NCI-H1417 treated with DMSO at 0.1 percent for 48 hours (cell line): ENCODE data around the gene ANGEL2.
A peak's percentile ranks its signal among the peaks of the same experiment; 100 is the strongest.
"Not testable (repeated sequence)": the region's sequence is repeated elsewhere in the genome, so short reads cannot be mapped to it uniquely, and the experiment has no call there.

Experiments used
- DNase-seq: peaks from one replicate; lab custom pipeline; 2025; lab: John Stamatoyannopoulos, UW

ANGEL2 gene, protein sequence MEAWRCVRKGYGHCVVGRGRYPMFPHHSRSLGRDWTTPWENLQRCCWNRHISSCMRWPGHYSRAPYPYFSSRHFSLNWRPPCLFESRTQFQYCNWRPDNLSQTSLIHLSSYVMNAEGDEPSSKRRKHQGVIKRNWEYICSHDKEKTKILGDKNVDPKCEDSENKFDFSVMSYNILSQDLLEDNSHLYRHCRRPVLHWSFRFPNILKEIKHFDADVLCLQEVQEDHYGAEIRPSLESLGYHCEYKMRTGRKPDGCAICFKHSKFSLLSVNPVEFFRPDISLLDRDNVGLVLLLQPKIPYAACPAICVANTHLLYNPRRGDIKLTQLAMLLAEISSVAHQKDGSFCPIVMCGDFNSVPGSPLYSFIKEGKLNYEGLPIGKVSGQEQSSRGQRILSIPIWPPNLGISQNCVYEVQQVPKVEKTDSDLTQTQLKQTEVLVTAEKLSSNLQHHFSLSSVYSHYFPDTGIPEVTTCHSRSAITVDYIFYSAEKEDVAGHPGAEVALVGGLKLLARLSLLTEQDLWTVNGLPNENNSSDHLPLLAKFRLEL

DNA sequence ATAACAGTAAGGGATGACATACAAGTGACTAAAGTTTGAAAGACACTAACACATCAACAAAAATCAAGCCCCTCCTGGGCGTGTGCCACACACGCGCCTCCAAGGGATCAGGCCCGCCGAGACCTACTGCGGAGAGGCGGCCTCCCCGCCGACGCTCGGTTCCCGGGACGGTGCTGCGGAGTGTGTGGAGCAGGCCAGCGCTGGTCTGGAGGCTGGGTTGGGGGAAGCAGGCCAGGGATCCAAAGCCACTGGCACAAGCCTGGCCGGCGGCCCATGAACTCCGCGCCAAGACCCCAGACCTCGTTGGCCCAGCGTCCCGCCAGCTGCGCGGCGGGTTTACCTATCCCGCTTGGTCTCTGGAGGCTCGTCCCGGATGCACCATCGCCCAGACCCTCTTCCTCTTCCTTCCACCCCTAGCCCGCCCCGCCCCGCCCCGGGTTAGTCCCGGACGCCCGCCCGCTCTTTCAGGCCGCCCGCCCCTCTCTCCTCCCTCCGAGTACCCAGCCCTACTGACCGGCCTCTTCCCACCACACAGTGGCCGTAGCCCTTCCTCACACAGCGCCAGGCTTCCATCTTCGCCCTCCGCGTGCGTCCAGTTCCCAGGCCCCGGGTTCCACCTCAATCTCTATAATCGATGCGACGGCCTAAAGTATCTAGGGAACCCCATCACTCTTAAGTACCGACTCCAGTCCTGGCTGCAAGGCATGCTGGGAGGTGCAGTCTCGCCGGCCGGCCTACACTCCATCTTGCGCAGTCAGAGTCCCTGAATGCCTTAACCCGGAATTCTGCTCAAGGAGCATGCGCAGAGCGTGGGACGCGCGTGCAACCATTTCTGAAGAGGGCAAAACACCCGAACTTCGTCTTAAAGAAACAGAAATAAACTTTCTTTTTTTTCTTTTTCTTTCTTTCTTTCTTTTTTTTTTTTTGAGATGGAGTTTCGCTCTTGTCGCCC lies at the start of gene ANGEL2:
ANGEL2 (minus strand) TSS at position 769 of the 952 bp plus-strand sequence; CDS start at position 573, 196 bp downstream.
- DNase-seq, result peak; percentile 79

GRCh38 chr1:213061263-213061662 lies 45.6 kb upstream of the ANGEL2 start:
- DNase-seq, result no peak

GRCh38 chr1:213060836-213061235 lies 45.2 kb upstream of the ANGEL2 start:
- DNase-seq, result no peak

DNA sequence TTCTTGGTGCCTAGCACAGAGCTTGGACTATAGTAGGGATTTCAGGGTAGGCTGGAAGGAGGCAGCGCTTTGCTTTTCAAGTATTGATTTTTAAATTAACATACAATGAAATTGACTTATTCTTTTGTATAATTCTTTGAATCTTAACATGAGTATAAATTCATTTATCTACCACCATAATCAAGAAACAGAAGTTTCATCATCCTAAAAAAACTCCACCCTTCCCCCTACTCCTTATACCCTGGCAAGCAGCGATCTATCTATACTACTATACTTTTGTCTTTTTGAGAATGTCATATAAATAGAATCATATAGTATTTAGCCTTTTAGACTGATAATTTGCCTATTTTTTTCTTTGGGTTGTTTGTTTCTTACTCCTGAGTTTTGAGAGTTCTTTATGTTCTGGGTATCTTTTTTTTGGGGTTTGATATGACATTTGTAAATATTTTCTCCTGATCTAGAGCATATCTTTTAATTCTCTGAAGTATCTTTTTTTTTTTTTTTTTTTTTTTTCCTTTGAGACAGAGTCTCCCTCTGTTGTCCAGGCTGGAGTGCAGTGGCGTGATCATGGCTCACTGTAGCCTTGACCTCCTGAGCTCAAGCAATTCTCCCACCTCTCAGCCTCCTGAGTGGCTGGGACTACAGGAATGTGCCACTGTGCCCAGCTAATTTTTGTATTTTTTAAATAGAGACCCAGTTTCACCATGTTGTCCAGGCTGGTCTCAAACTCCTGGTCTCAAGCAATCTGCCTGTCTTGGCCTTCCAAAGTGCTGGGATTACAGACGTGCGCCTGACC lies 41.8 kb upstream of the ANGEL2 start:
- DNase-seq, result no peak

- DNase-seq, result no peak
Observed at GRCh38 chr1:213055767-213056166, 40.1 kb upstream of the ANGEL2 start.

- no peak for DNase-seq
Observed at GRCh38 chr1:213054733-213055591, 39.3 kb upstream of the ANGEL2 start.

- DNase-seq, result no peak
Observed at GRCh38 chr1:213054142-213054541, 38.5 kb upstream of the ANGEL2 start.

- DNase-seq, result no peak
Observed at GRCh38 chr1:213053455-213053854, 37.8 kb upstream of the ANGEL2 start.

GRCh38 chr1:213051881-213052202 lies 36.2 kb upstream of the ANGEL2 start:
- DNase-seq, result no peak

- peak; percentile 41 for DNase-seq
Observed at GRCh38 chr1:213051127-213051880, 35.6 kb upstream of the ANGEL2 start, which contains the start of gene RPS6KC1. RPS6KC1 (plus strand) TSS chr1:213051241; CDS start chr1:213051405, 164 bp downstream.

- DNase-seq, result no peak
Observed at GRCh38 chr1:213050745-213051126, 35.1 kb upstream of the ANGEL2 start.

DNA sequence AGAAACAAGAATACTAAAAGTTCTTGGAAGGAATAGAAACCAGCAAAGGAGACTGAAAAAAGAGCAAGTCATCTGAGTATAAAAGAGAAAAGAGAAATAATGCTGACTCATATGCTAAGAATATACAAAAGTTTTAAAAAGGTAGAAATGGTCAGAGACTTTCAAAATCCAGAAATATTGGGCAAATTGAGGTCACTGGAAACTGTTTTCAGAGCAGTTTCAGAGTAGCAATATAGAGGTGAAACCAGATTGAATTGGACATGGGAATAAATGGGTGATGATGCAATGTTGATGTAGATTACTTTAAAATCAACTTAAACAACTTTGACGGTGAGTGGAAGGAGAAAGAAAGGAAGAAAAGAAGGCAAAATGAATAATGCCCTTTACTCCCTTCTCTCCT lies 33.6 kb upstream of the ANGEL2 start:
- DNase-seq, result no peak

DNA sequence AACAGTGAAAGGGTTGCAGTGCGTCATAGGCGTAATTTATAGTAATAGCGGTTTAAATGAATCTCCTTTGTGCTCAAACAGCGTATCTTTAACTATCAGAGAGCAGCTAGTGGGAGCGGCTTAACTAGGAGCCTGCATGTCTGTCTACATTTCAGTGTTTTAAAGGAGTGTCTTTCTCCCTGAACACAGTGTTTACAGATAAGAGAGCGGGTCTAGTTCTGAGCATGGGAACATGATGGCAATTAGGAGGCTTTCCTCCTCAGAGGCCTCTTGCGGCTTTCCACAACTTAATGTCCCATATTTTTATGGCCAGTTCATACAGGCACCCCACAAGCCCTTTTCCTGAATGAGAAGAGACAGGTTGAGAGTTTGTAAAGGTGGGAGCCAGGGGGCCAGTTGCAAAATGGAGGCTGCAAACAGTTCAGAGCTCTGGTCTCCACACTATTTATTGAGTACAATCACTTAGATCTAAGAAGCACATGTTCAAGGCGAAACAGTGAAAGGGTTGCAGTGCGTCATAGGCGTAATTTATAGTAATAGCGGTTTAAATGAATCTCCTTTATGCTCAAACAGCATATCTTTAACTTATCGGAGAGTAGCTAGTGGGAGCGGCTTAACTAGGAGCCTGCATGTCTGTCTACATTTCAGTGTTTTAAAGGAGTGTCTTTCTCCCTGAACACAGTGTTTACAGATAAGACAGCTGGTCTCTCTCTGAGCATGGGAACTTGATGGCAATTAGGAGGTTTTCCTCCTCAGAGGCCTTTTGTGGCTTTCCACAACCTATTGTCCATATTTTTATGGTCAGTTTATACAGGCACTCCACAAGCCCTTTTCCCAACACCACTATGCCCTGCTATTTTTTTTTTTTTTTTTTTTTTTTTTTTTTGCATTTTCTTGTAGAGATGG lies 29.9 kb upstream of the ANGEL2 start:
- DNase-seq, result not testable (repeated sequence)

- no peak for DNase-seq
Observed at GRCh38 chr1:213041443-213041842, 25.8 kb upstream of the ANGEL2 start.

GRCh38 chr1:213035573-213035972 lies 19.9 kb upstream of the ANGEL2 start:
- no peak for DNase-seq

DNA sequence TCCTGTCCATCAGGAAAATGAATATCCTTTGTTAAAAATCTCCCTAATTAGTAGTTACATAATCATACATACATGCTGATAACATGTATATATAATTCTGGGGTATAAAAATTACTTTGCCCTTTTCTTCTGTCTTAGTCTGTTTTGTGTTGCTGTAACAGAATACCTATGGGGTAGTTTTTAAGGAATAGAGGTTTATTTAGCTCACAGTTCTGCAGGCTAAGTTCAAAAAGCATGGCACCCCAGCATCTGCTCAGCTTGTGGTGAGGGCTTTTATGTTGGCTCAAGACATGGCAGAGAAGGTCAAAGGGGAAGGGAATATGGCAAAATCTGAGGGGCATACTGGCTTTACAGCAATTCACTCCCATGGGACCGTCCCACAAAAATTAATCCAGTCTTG lies 19.0 kb upstream of the ANGEL2 start:
- no peak for DNase-seq

GRCh38 chr1:213032651-213033050 lies 17.0 kb upstream of the ANGEL2 start:
- DNase-seq, result no peak

GRCh38 chr1:213027024-213027423 lies 11.4 kb upstream of the ANGEL2 start:
- DNase-seq, result not testable (repeated sequence)

DNA sequence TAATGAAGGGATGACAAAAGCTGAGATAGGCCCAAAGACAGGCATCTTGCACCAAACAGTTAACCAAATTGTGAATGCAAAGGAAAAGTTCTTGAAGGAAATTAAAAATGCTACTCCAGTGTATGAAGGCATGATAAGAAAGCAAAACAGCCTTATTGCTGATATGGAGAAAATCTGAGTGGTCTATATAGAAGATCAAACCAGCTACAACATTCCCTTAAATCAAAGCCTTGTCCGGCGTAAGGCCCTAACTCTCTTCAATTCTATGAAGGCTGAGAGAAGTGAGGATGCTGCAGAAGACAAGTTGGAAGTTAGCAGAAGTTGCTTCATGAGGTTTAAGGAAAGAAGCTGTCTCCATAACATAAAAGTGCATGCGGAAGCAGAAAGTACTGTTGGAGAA lies 4.3 kb upstream of the ANGEL2 start:
- no peak for DNase-seq
